ENCODE results near the gene GABRR2.

The GABRR2 gene

DNA sequence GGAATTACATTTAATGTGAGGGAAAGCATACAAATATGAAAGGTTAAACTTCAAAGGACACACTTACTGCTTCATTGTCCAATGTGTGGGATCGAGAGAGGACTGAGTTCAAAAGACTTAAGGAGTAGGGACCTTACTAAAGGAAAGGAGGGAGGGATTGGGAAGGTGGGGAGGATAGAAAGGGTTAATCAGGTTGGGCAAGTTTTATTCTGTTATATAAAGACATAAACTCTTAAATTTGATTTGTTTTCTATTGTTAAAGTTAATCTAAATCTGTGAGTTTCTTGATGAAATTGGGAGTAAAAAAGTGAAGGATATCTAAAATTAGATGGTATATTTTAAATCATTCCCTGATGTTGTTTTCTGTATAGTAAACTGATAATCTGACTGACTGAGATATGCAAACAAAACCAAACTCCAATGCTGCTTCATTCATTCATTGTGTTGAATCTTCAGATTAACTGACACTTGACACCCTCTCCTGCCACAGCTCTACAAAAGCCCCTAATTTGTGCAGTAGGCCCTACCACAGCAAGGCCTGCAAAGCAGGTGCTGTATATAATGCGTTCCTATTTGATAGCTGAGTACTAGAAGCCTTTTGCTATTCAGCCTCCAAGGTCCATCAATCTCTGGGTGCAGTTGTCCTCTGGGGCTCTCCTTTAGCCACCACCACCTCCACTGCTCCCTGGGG is 38.7 kb upstream of the GABRR2 start:
- TF ChIP-seq, protein P1, sequence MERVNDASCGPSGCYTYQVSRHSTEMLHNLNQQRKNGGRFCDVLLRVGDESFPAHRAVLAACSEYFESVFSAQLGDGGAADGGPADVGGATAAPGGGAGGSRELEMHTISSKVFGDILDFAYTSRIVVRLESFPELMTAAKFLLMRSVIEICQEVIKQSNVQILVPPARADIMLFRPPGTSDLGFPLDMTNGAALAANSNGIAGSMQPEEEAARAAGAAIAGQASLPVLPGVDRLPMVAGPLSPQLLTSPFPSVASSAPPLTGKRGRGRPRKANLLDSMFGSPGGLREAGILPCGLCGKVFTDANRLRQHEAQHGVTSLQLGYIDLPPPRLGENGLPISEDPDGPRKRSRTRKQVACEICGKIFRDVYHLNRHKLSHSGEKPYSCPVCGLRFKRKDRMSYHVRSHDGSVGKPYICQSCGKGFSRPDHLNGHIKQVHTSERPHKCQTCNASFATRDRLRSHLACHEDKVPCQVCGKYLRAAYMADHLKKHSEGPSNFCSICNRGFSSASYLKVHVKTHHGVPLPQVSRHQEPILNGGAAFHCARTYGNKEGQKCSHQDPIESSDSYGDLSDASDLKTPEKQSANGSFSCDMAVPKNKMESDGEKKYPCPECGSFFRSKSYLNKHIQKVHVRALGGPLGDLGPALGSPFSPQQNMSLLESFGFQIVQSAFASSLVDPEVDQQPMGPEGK (CRISPR knock-in tag; IDR thresholded peaks at IDR 0.05; ENCODE audit: borderline replicate concordance): no peak
- TF ChIP-seq ZFP3 (CRISPR knock-in tag; IDR thresholded peaks at IDR 0.05) (no peak), GLIS3 (CRISPR knock-in tag; IDR thresholded peaks at IDR 0.05) (no peak), ESRRG (CRISPR knock-in tag; IDR thresholded peaks at IDR 0.05) (no peak), RARB (CRISPR knock-in tag; IDR thresholded peaks at IDR 0.05) (no peak), ZNF70 (CRISPR knock-in tag; IDR thresholded peaks at IDR 0.05) (no peak), ISL1 (CRISPR knock-in tag; IDR thresholded peaks at IDR 0.05) (no peak), CSRNP3 (CRISPR knock-in tag; IDR thresholded peaks at IDR 0.05) (no peak)
- no peak for ATAC-seq

GRCh38 chr6:89353118-89353556 is 38.0 kb upstream of the GABRR2 start:
- no peak for TF ChIP-seq ZNF70 (CRISPR knock-in tag; IDR thresholded peaks at IDR 0.05)
- no peak for TF ChIP-seq ZFP30 (CRISPR knock-in tag; IDR thresholded peaks at IDR 0.05)
- no peak for TF ChIP-seq ZFP3 (CRISPR knock-in tag; IDR thresholded peaks at IDR 0.05)
- no peak for TF ChIP-seq OSR1 (CRISPR knock-in tag; IDR thresholded peaks at IDR 0.05)
- no peak for TF ChIP-seq TOX (CRISPR knock-in tag; IDR thresholded peaks at IDR 0.05; ENCODE audit: borderline replicate concordance)
- TF ChIP-seq CREB5 (CRISPR knock-in tag; IDR thresholded peaks at IDR 0.05; ENCODE audit: low read depth): no peak
- TF ChIP-seq ISL1 (CRISPR knock-in tag; IDR thresholded peaks at IDR 0.05): no peak
- TF ChIP-seq RARB (CRISPR knock-in tag; IDR thresholded peaks at IDR 0.05): no peak
- no peak for TF ChIP-seq ZNF565 (CRISPR knock-in tag; conservative IDR thresholded peaks at IDR 0.05; ENCODE audit: low read depth)
- TF ChIP-seq SNAI2 (CRISPR knock-in tag; IDR thresholded peaks at IDR 0.05): no peak
- TF ChIP-seq, protein P2, sequence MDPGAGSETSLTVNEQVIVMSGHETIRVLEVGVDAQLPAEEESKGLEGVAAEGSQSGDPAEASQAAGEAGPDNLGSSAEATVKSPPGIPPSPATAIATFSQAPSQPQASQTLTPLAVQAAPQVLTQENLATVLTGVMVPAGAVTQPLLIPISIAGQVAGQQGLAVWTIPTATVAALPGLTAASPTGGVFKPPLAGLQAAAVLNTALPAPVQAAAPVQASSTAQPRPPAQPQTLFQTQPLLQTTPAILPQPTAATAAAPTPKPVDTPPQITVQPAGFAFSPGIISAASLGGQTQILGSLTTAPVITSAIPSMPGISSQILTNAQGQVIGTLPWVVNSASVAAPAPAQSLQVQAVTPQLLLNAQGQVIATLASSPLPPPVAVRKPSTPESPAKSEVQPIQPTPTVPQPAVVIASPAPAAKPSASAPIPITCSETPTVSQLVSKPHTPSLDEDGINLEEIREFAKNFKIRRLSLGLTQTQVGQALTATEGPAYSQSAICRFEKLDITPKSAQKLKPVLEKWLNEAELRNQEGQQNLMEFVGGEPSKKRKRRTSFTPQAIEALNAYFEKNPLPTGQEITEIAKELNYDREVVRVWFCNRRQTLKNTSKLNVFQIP (CRISPR knock-in tag; IDR thresholded peaks at IDR 0.05; ENCODE audit: borderline replicate concordance, low read depth): no peak
- TF ChIP-seq TCF4 (CRISPR knock-in tag; IDR thresholded peaks at IDR 0.05; ENCODE audit: borderline replicate concordance): no peak
- TF ChIP-seq CSDC2 (CRISPR knock-in tag; IDR thresholded peaks at IDR 0.05): no peak
- no peak for TF ChIP-seq ZNF8 (CRISPR knock-in tag; IDR thresholded peaks at IDR 0.05)
- no peak for TF ChIP-seq PPARA (CRISPR knock-in tag; IDR thresholded peaks at IDR 0.05; ENCODE audit: borderline replicate concordance)
- ATAC-seq: no peak

GRCh38 chr6:89352278-89353117 is 37.4 kb upstream of the GABRR2 start, which contains the start of gene UBE2J1:
Gene UBE2J1 (minus strand): TSS chr6:89352722. CDS start chr6:89352569, 153 bp downstream.
- peak; percentile 96 for ATAC-seq
- TF ChIP-seq ZNF70 (CRISPR knock-in tag; IDR thresholded peaks at IDR 0.05) (0 out of 2 replicates have a peak, but pooled peaks have one; percentile 9), ZFP3 (CRISPR knock-in tag; IDR thresholded peaks at IDR 0.05) (0 out of 2 replicates have a peak, but pooled peaks have one; percentile 47), GLIS3 (CRISPR knock-in tag; IDR thresholded peaks at IDR 0.05) (0 out of 2 replicates have a peak, but pooled peaks have one; percentile 20), ZNF565 (CRISPR knock-in tag; conservative IDR thresholded peaks at IDR 0.05; ENCODE audit: low read depth) (no peak), SNAI2 (CRISPR knock-in tag; IDR thresholded peaks at IDR 0.05) (no peak)

GRCh38 chr6:89351671-89352277 is 36.7 kb upstream of the GABRR2 start:
- no peak for TF ChIP-seq TOX (CRISPR knock-in tag; IDR thresholded peaks at IDR 0.05; ENCODE audit: borderline replicate concordance)
- TF ChIP-seq CSRNP3 (CRISPR knock-in tag; IDR thresholded peaks at IDR 0.05): no peak
- no peak for TF ChIP-seq ZFP3 (CRISPR knock-in tag; IDR thresholded peaks at IDR 0.05)
- no peak for TF ChIP-seq GLIS3 (CRISPR knock-in tag; IDR thresholded peaks at IDR 0.05)
- TF ChIP-seq OSR1 (CRISPR knock-in tag; IDR thresholded peaks at IDR 0.05): no peak
- TF ChIP-seq, protein P1 (CRISPR knock-in tag; IDR thresholded peaks at IDR 0.05; ENCODE audit: borderline replicate concordance): no peak
- TF ChIP-seq, protein P2 (CRISPR knock-in tag; IDR thresholded peaks at IDR 0.05; ENCODE audit: borderline replicate concordance, low read depth): no peak
- no peak for TF ChIP-seq RARB (CRISPR knock-in tag; IDR thresholded peaks at IDR 0.05)
- no peak; the same call in 2 of the 3 replicates for ATAC-seq
